AG20443 (cell line): ENCODE measurements around the gene BNC2.
"Not testable (repeated sequence)": the region's sequence is repeated elsewhere in the genome, so short reads cannot be mapped to it uniquely, and the experiment has no call there.

Experiments used
- DNase-seq: peaks from one replicate; pipeline ENCODE4 v3.0.0; 2012; ENCODE audit warnings: low spot score, mixed read lengths

Gene BNC2

DNA sequence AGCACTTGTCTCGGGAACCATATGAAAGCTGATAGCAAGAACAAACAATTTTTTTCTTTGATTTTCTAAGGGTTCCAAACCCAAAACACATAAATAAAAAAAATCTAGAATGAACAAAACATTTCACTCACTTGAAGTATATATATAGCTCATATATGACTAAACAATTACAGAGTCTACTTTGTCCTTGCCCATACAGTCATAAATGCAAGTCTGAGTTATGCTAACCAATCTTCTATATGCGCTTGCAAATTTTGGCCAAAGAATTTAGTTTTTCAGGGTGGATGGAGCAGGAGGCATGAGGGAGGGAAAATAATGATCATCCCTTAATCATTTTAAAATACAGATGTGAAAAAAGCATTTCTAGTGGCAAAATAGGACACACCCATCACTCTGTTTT, 370.1 kb downstream of the BNC2 start:
- no peak for DNase-seq

DNA sequence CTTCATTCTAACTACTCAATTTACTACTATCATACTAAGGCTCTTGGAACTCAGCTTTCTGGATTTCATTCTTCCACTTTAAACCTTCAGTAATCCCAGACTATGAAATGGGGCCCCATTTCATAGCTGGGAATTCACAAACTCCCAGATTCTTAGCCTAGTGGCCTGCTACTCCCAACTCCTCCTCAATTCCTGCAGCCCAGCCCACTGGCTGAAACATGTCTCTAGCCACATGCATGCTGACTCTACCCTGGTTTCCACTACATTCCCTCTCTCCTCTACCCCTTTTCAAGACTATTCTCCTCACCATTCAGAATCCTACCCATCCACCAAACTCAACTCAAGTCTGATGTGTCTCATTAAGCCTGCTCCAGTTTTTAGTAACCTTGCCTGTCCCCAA, 370.6 kb downstream of the BNC2 start:
- DNase-seq: no peak

- DNase-seq: no peak
Observed at GRCh38 chr9:16496908-16497307, 373.6 kb downstream of the BNC2 start.

- DNase-seq: no peak
Observed at GRCh38 chr9:16487915-16488314, 382.6 kb downstream of the BNC2 start.

GRCh38 chr9:16485575-16486321, 384.7 kb downstream of the BNC2 start:
- DNase-seq: no peak

- no peak for DNase-seq
Observed at GRCh38 chr9:16485160-16485559, 385.3 kb downstream of the BNC2 start.

GRCh38 chr9:16484744-16485143, 385.7 kb downstream of the BNC2 start:
- DNase-seq: no peak

DNA sequence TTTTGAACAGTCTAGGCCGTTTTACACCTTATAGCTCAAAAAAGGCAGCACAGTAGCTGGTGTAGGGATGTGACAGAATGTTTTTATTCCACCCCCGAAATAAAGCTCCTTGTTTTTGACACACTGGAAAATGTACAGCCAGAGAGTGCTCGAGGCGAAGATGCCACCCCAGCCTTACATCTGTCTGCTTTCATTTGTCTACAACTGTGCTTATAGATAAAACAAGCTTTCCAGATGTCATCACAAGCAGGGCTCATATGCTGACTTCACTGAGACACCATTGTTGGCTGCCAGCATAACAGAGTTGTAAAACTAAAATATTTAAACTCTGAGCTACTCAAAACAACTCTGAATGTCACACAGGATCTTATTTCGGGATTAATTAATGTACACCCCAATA, 386.3 kb downstream of the BNC2 start:
- DNase-seq: no peak

GRCh38 chr9:16482764-16483163, 387.7 kb downstream of the BNC2 start:
- DNase-seq: no peak

GRCh38 chr9:16480584-16480983, 389.9 kb downstream of the BNC2 start:
- DNase-seq: not testable (repeated sequence)

- peak; percentile 17 for DNase-seq
Observed at GRCh38 chr9:16475996-16476395, 394.5 kb downstream of the BNC2 start.

GRCh38 chr9:16475257-16475656, 395.2 kb downstream of the BNC2 start:
- DNase-seq: no peak

DNA sequence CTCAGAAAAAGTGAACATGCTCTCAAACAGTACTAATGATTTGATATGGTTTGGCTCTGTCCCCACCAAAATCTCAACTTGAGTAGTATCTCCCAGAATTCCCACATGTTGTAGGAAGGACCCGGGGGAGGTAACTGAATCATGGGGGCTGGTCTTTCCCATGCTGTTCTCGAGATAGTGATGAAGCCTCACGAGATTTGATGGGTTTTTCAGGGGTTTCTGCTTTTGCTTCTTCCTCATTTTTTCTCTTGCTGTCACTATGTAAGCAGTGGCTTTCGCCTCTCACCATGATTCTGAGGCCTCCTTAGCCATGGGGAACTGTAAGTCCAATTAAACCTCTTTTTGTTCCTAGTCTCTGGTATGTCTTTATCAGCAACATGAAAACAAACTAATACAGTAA, 401.3 kb downstream of the BNC2 start:
- DNase-seq: no peak

- no peak for DNase-seq
Observed at GRCh38 chr9:16461851-16462250, 408.6 kb downstream of the BNC2 start.

- no peak for DNase-seq
Observed at GRCh38 chr9:16461137-16461840, 409.2 kb downstream of the BNC2 start.

DNA sequence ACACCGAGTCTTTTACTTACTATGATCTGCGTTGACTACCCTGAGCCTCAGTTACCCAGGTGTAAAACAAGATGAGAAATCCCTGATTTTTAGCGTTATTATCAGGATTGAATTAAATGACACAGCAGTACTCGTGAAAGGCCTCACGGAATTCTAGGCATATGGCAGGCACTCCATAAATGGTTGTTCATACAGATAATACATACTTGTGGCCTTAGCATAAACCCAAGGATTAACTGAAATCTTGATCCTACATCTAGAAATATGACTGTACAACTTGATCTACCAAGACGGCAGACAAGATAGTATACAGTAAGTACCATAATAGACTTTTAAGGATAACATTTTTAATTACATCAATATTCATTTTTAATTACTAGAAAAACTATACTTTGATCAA, 409.8 kb downstream of the BNC2 start:
- DNase-seq: no peak

- no peak for DNase-seq
Observed at GRCh38 chr9:16459421-16460148, 410.9 kb downstream of the BNC2 start.

DNA sequence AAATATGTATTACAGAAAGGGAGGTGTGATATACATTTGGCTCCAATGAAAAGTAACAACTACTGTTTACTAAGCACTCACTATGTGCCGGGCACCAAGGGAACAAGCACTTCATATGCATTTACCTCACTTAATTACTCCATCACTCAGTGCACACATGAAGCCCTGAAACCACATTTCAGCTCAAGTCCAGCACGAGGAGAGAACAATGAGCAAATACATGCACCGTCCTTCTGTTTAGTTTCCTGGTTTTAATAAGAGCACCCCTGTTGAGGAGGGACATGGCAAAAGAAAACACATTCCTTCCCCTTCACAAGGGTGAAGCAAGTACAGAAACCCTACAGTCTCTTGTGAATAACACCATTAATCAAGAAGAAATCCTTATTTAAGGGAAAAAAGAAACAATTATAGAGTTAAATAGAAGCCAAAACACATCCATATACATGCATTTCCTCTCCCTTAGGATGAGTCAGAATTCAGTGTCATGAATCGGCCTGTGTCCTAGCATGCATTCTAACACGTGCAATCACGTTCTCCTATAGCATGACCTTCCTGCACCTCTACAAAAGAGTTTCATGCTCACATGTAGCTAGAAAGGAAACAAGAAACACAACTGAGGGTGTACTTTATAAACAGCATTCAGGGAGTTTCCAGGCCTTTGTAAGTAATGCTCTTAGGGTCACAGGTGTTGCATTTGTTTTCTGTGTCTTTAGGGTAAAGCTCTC, 411.6 kb downstream of the BNC2 start:
- no peak for DNase-seq

DNA sequence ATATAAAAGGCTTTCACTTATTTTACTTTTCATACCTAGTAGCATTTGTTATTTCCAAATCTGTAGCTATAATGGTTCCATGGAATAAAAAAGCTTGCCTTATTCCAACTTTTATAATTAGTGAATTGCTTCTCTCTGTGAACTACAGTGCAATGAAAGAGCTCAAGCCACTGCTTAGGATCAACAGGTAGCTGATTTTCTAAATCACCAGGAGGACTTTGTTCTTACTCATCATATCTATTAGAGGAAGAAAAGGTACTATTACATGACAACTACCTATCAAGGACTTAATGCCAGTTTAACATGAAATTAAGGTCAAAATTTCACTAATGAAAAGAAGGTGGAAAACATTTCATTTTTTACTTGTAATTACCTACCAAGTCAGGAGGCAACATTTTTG, 414.6 kb downstream of the BNC2 start:
- DNase-seq: no peak

- DNase-seq: no peak
Observed at GRCh38 chr9:16453390-16453789, 417.1 kb downstream of the BNC2 start.

GRCh38 chr9:16450578-16450977, 419.9 kb downstream of the BNC2 start:
- DNase-seq: no peak

DNA sequence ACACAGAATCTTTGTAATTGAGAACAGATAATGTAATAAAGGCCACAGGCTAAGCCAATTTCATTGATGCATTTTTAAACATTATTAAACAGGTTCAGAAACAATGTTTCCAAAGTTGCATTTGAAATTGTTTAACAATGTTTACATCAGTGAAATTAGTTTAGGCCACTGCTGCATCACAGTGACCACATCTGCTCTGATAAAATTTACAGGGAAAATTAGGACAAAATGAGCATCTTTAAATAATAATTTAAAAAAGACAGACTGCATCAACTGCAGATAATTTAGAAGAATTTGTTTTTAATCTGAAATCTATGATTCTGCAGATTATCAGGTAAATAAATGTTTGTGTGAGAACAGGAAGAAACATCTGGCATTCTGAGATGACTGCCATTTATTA, 420.4 kb downstream of the BNC2 start:
- DNase-seq: no peak
